Measurements from ENCODE around the gene CPA5. TPM values are rescaled to one million over a fixed set of nuclear protein-coding genes. Genes with fewer than 3 reads are reported as not detected.
A peak's percentile ranks its signal among the peaks of the same experiment; 100 is the strongest.

CPA5 gene
- total and polyA plus RNA-seq, 8 donors, result 0.13 to 0.96 (median 0.65) TPM; not detected in 2

GRCh38 chr7:130352194-130353074, 7.8 kb downstream of the CPA5 start:
- peaks cover 0 to 7% of the 10 kb centered on the region in 2 donors for H3K27me3 ChIP-seq
- TF ChIP-seq CTCF (IDR thresholded peaks at IDR 0.05), result no peak
- DNase-seq, result peak in 3 of 4 donors; percentile 41 to 73 (median 69)
- intact Hi-C loops (cut with DNase I), result no loop called here
- no peaks in the 10 kb centered on the region for H3K36me3 ChIP-seq
- no peak overlapping the region for H3K4me3 ChIP-seq
- H3K4me1 ChIP-seq, result peaks cover 0 to 24% of the 10 kb centered on the region in 2 donors
- peak; percentile 52 for ATAC-seq
- H3K9me3 ChIP-seq, result no peaks in the 10 kb centered on the region
- peak overlapping the region; percentile 53 to 80 for H3K27ac ChIP-seq

- intact Hi-C loops (cut with DNase I), result no loop called here
- peaks cover 0 to 24% of the 10 kb centered on the region in 2 donors for H3K4me1 ChIP-seq
- ATAC-seq (no peak), DNase-seq (no peak)
- TF ChIP-seq CTCF (IDR thresholded peaks at IDR 0.05), result no peak
- peak overlapping the region in 1 of 2 donors; percentile 46 for H3K27ac ChIP-seq
- no peak overlapping the region for H3K4me3 ChIP-seq
- H3K9me3 ChIP-seq, result no peaks in the 10 kb centered on the region
- H3K27me3 ChIP-seq, result peaks cover 0 to 7% of the 10 kb centered on the region in 2 donors
- H3K36me3 ChIP-seq, result no peaks in the 10 kb centered on the region
Measured at GRCh38 chr7:130353196-130353595, 8.6 kb downstream of the CPA5 start.

GRCh38 chr7:130356121-130356875, 11.7 kb downstream of the CPA5 start:
- Histone ChIP-seq H3K36me3 (no peaks in the 10 kb centered on the region), H3K4me1 (peaks cover 0 to 24% of the 10 kb centered on the region in 2 donors), H3K4me3 (no peak overlapping the region), H3K27ac (peak overlapping the region; percentile 58 to 79), H3K27me3 (peaks cover 0 to 2% of the 10 kb centered on the region in 2 donors), H3K9me3 (peaks cover 0 to 25% of the 10 kb centered on the region in 2 donors)
- DNase-seq, result peak in 3 of 4 donors; percentile 51 to 73 (median 60)
- ATAC-seq, result peak; percentile 48
- intact Hi-C loops (cut with DNase I), result no loop called here
- TF ChIP-seq CTCF (IDR thresholded peaks at IDR 0.05), result no peak

GRCh38 chr7:130356876-130357611, 12.4 kb downstream of the CPA5 start:
- Histone ChIP-seq H3K36me3 (no peaks in the 10 kb centered on the region), H3K4me3 (no peak overlapping the region), H3K9me3 (peaks cover 0 to 25% of the 10 kb centered on the region in 2 donors), H3K4me1 (peaks cover 0 to 21% of the 10 kb centered on the region in 2 donors), H3K27ac (peak overlapping the region; percentile 58 to 79), H3K27me3 (no peaks in the 10 kb centered on the region)
- ATAC-seq (peak; percentile 49), DNase-seq (no peak)
- TF ChIP-seq CTCF (IDR thresholded peaks at IDR 0.05), result no peak
- intact Hi-C loops (cut with DNase I), result no loop called here
